Stimulated activated CD4-positive, alpha-beta T cell treated with anti-CD3 and anti-CD28 coated beads, TNF-alpha, amount 100 ng/mL, for 24 hours (primary cell): ENCODE results near the gene STEAP2.
"Not testable (repeated sequence)": the region's sequence is repeated elsewhere in the genome, so short reads cannot be mapped to it uniquely, and the experiment has no call there.

ENCODE experiments used
- DNase-seq, 3 experiments: peaks; one replicate each; pipeline ENCODE4 v3.0.0-alpha.2; 2020; ENCODE audit warnings: low read depth in 3 of 3

The STEAP2 gene

GRCh38 chr7:90211391-90212148 is at the start of gene STEAP2:
Gene STEAP2 (plus strand): TSS chr7:90211740. CDS start chr7:90225083, 13,343 bp downstream.
- DNase-seq = peak in 2 of 3 experiments; percentile 7 to 35

- no peak for DNase-seq
Measured at GRCh38 chr7:90163534-90163933, 48.0 kb upstream of the STEAP2 start.

- DNase-seq = no peak
Measured at GRCh38 chr7:90165724-90166123, 45.8 kb upstream of the STEAP2 start.

GRCh38 chr7:90166153-90166552 is 45.4 kb upstream of the STEAP2 start:
- DNase-seq = no peak

GRCh38 chr7:90167361-90167760 is 44.2 kb upstream of the STEAP2 start:
- DNase-seq = no peak

- DNase-seq = no peak
Measured at GRCh38 chr7:90169891-90170290, 41.6 kb upstream of the STEAP2 start.

GRCh38 chr7:90172121-90172520 is 39.4 kb upstream of the STEAP2 start:
- no peak for DNase-seq

- DNase-seq = no peak
Measured at GRCh38 chr7:90172624-90173023, 38.9 kb upstream of the STEAP2 start.

- DNase-seq = no peak
Measured at GRCh38 chr7:90173127-90173844, 38.3 kb upstream of the STEAP2 start.

GRCh38 chr7:90175667-90176066 is 35.9 kb upstream of the STEAP2 start:
- no peak for DNase-seq

GRCh38 chr7:90176195-90176594 is 35.3 kb upstream of the STEAP2 start:
- no peak for DNase-seq

- DNase-seq = no peak
Measured at GRCh38 chr7:90178166-90178565, 33.4 kb upstream of the STEAP2 start.

- DNase-seq = no peak
Measured at GRCh38 chr7:90178679-90179278, 32.8 kb upstream of the STEAP2 start.

GRCh38 chr7:90180011-90180585 is 31.4 kb upstream of the STEAP2 start:
- DNase-seq = no peak

GRCh38 chr7:90180649-90181048 is 30.9 kb upstream of the STEAP2 start:
- no peak for DNase-seq

- DNase-seq = no peak
Measured at GRCh38 chr7:90181485-90181884, 30.1 kb upstream of the STEAP2 start.

- DNase-seq = not testable (repeated sequence)
Measured at GRCh38 chr7:90186290-90186689, 25.2 kb upstream of the STEAP2 start.

GRCh38 chr7:90187507-90188050 is 24.0 kb upstream of the STEAP2 start:
- no peak for DNase-seq

- DNase-seq = no peak
Measured at GRCh38 chr7:90188281-90188680, 23.3 kb upstream of the STEAP2 start.

- DNase-seq = no peak
Measured at GRCh38 chr7:90190995-90191394, 20.5 kb upstream of the STEAP2 start.

- no peak for DNase-seq
Measured at GRCh38 chr7:90191648-90192047, 19.9 kb upstream of the STEAP2 start.
